Adrenal gland (tissue), 12 donors: ENCODE measurements around the gene RASA4B. TPM values are rescaled to one million over a fixed set of nuclear protein-coding genes. Genes with fewer than 3 reads are reported as not detected.

Experiments
- DNase-seq, 7 donors: peaks; one replicate each; pipeline ENCODE4 v3.0.0-alpha.2; 2019 to 2020
- H3K27ac ChIP-seq, 5 donors: fragments of 200-600 bp; sonication (generic) in 4 of 5; 1 replicate in 3 of 5; 2 replicates in 2 of 5; pipeline versions ENCODE4 v1.5.1 to v1.8.0; 2016 to 2020; ENCODE audit warnings: mild to moderate bottlenecking in 1 of 5
- H3K27me3 ChIP-seq: fragments of 200-600 bp; 2 replicates; pipeline ENCODE4 v1.8.0; 2021
- H3K36me3 ChIP-seq, 2 donors: fragments of 200-600 bp; replicated peaks in 1 of 2; 1 replicate in 1 of 2; 2 replicates in 1 of 2; pipeline versions ENCODE4 v1.5.1 to v1.8.0; 2018 to 2022
- H3K4me1 ChIP-seq, 2 donors: fragments of 200-600 bp; replicated peaks in 1 of 2; 1 replicate in 1 of 2; 2 replicates in 1 of 2; pipeline versions ENCODE4 v1.5.1 to v1.8.0; 2018 to 2021
- H3K4me3 ChIP-seq, 4 donors: fragments of 200-600 bp; sonication (generic) in 3 of 4; one replicate each; pipeline ENCODE4 v1.5.1; 2016 to 2018
- H3K9me3 ChIP-seq, 3 donors: fragments of 200-600 bp; sonication (generic) in 1 of 3; replicated peaks in 1 of 3; 1 replicate in 2 of 3; 2 replicates in 1 of 3; pipeline versions ENCODE4 v1.5.1 to v1.8.0; 2016 to 2021
- POLR2A ChIP-seq, 2 donors: fragments of 450-650 bp; IDR thresholded peaks; one replicate each; pipeline ENCODE4 v1.6.1; 2017; ENCODE audit warnings: antibody characterized with exemption in 2 of 2, mild to moderate bottlenecking in 2 of 2, moderate library complexity in 1 of 2
- WGBS, 4 donors: extraction: QIAGEN DNeasy Blood & Tissue Kit in 2 of 4; methylation state at CpG; one replicate each; pipeline versions ENCODE4 v1.1.5 to v1.1.7; 2013 to 2017; 5-methylcytosine and 5-hydroxymethylcytosine counted together
- intact Hi-C, 2 donors: fragments of 100-400 bp; cut with DNase I; formaldehyde crosslinking; loops; one replicate each; pipeline versions ENCODE4 v1.14.1 to v1.15.0; 2022 to 2023
- polyA plus RNA-seq, 3 donors: library from polyadenylated mRNA; stranded (reverse); fragments of 200-250 nt in 2 of 3; fragments of 350-450 nt in 1 of 3; fragmentation: Illumina TruSeq in 1 of 3; extraction: RNeasy Lipid Tissue Mini Kit (QIAGEN cat#74804) in 1 of 3; gene quantifications; one replicate each; pipeline ENCODE4 v1.2.3, GENCODE V29; 2013 to 2014
- total RNA-seq, 9 donors: library from RNA; depleted of rRNA in 4 of 9; stranded (reverse); fragments of >200 nt in 4 of 9; fragments of 120-200 nt in 1 of 9; fragmentation: NEBNext Ultra II Directional in 1 of 9; extraction: Animal tissue kit (Norgen Biotek cat#: 25700) in 1 of 9; gene quantifications; one replicate each; pipeline versions ENCODE4 v1.1.0 to v1.2.4, GENCODE V29; 2013 to 2023
- TF ChIP-seq, protein P1 (sequence below), 6 experiments: fragments of 450-650 bp in 4 of 6; fragments of 200-600 bp in 2 of 6; sonication (generic) in 1 of 6; IDR thresholded peaks; 1 replicate in 5 of 6; 2 replicates in 1 of 6; pipeline versions ENCODE4 v1.5.1 to v1.8.0; 2016 to 2021; ENCODE audit warnings: antibody characterized with exemption in 6 of 6, mild to moderate bottlenecking in 2 of 6, moderate library complexity in 1 of 6
- donor health status: healthy with polysubstance abuse.
- donor health status: Bipolar disorder and iron deficiency.
- donor health status: DM: yes; HTN: yes; CAD: no.
- donor health status: DM: no; HTN: no; CAD: no.
- donor health status: DM: no; HTN: no; CAD: no.
- donor health status: DM: yes; HTN: yes; CAD: no.

Gene RASA4B
- total and polyA plus RNA-seq, 12 donors: 1.9 to 150 (median 24.6) TPM

DNA sequence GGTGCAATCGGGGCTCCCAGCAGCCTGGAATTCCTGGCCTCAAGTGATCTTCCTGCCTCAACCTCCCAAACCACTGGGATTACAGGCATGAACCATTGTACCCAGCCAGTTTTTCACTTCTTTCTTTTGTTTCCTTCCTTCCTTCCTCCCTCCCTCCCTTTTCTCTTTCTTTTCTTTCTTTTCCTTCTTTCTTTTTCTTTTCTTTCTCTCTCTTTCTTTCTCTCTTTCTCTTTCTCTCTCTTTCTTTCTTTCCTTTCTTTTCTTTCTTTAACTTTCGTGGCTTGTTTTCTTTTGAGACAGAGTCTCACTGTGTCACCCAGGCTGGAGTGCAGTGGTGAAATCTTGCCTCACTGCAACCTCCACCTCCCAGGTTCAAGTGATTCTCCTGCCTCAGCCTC is 71.9 kb downstream of the RASA4B start:
- peaks cover 0 to 19% of the 10 kb centered on the region in 2 donors for H3K36me3 ChIP-seq
- no peaks in the 10 kb centered on the region for H3K9me3 ChIP-seq
- DNase-seq: no peak
- H3K4me3 ChIP-seq: no peak overlapping the region
- H3K27ac ChIP-seq: no peak overlapping the region
- TF ChIP-seq, protein P1, sequence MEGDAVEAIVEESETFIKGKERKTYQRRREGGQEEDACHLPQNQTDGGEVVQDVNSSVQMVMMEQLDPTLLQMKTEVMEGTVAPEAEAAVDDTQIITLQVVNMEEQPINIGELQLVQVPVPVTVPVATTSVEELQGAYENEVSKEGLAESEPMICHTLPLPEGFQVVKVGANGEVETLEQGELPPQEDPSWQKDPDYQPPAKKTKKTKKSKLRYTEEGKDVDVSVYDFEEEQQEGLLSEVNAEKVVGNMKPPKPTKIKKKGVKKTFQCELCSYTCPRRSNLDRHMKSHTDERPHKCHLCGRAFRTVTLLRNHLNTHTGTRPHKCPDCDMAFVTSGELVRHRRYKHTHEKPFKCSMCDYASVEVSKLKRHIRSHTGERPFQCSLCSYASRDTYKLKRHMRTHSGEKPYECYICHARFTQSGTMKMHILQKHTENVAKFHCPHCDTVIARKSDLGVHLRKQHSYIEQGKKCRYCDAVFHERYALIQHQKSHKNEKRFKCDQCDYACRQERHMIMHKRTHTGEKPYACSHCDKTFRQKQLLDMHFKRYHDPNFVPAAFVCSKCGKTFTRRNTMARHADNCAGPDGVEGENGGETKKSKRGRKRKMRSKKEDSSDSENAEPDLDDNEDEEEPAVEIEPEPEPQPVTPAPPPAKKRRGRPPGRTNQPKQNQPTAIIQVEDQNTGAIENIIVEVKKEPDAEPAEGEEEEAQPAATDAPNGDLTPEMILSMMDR (IDR thresholded peaks at IDR 0.05): no peak
- no peak for TF ChIP-seq POLR2A (IDR thresholded peaks at IDR 0.05)
- peaks cover 2 to 3% of the 10 kb centered on the region in 2 donors for H3K4me1 ChIP-seq
- H3K27me3 ChIP-seq: no peaks in the 10 kb centered on the region
- intact Hi-C loops: no loop called here
- WGBS, 4 donors: 73 to 96% (median 87%) methylated on average over 2 of the region's 2 CpGs

DNA sequence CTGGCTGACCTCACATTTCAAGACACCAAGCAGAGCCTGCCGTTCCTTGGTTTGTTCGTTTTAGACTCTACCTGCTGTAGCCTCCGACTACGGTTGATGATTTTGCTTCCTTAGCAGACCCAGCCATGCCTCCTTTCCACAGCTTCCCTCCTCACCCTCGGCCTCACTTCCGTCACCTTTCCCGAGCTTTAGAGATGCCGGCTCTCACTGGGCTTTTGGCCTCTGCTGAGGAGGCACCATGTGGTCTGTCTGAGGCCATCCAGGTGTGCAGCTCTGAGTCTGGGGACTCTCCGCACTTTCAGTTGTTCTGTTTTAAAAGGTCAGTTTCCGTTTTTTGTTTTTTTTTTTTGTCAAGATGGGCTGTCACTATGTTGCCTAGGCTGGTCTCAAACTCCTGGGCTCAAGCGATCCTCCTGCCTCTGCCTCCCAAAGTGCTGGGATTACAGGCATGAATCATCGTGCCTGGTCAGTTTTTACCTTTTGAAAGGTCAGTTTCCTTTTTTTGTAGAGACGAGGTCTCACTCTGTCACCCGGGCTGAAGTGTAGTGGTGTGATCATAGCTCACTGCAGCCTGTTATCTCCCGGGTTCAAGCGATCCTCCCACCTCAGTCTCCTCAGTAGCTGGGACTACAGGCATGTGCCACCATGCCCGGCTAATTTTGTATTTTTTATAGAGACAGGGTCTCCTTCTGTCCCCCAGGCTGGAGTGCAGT is 72.5 kb downstream of the RASA4B start:
- H3K9me3 ChIP-seq: no peaks in the 10 kb centered on the region
- H3K27me3 ChIP-seq: no peaks in the 10 kb centered on the region
- whole genome bisulfite sequencing, 4 donors: 91 to 92% (median 92%) methylated on average over 16 to 17 of the region's 17 CpGs
- peaks cover 0 to 19% of the 10 kb centered on the region in 2 donors for H3K36me3 ChIP-seq
- no peak for DNase-seq
- TF ChIP-seq POLR2A (IDR thresholded peaks at IDR 0.05): no peak
- TF ChIP-seq, protein P1 (IDR thresholded peaks at IDR 0.05): no peak
- no peak overlapping the region for H3K27ac ChIP-seq
- no peak overlapping the region for H3K4me3 ChIP-seq
- peaks cover 7 to 8% of the 10 kb centered on the region in 2 donors for H3K4me1 ChIP-seq
- intact Hi-C loops: no loop called here

DNA sequence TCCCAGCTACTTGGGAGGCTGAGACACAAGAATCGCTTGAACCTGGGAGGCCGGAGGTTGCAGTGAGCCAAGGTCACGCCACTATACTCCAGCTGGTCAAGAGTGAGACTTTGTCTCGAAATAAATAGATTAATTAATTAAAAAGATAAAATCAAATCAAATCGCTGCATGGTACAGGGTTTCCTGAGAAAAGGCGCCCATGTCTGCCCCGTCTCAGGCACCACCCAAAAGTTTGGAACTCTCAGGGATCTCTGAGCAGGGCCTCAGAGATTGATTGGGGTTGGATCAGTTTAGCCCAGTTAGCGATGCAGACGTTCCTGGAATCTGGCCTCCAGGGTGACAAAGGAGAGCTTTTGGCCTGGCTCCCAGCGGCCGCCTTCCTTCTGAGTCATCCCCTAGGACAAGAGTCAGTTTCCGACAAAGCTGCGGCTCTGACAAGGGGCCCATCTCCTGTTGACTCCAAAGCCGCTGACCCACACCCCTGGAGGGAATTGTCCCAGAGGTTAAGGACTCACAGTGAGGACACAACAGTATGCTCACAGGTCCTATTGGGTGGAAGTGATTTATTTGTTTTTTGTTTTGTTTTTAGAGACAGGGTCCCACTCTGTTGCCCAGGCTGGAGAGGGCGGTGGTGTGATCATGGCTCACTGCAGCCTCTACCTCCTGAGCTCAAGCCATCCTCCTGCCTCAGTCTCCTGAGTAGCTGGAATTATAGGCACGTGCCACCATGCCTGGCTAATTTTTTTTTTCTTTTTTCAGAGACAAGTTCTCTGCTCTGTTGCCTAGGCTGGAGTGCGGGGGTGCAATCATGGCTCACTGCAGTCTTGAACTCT is 77.4 kb downstream of the RASA4B start:
- Histone ChIP-seq H3K4me3 (no peak overlapping the region), H3K27me3 (no peaks in the 10 kb centered on the region), H3K9me3 (no peaks in the 10 kb centered on the region), H3K4me1 (peaks cover 11 to 16% of the 10 kb centered on the region in 2 donors), H3K27ac (peak overlapping the region; percentile 51 to 87 (median 76)), H3K36me3 (peaks cover 0 to 5% of the 10 kb centered on the region in 2 donors)
- DNase-seq: peak; percentile 90 to 98 (median 96)
- TF ChIP-seq POLR2A (IDR thresholded peaks at IDR 0.05): peak in 1 of 2 donors; percentile 21
- TF ChIP-seq, protein P1 (IDR thresholded peaks at IDR 0.05): no peak
- 40 to 65% (median 56%) methylated on average over 12 to 17 of the region's 17 CpGs for WGBS, 4 donors
- intact Hi-C loops: no loop called here

DNA sequence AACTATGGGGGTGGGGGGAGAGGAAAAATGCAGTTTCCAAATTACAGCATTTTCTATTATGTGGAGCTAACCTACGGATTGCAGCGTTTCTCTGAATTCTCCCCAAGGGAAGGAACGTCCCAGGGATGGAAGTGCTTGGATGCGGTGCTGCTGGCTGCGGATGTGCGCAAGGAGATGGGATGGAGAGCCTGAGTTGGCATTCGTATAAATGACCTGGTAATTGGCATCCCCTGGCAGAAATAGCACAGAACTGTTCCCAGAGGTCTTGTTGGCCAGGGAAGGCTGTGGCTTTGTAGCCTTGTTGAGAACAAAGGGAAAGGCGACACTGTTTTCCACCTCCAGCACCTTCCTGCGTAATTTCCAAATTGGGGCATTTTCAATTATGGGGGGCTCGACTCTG is 81.5 kb downstream of the RASA4B start:
- H3K27ac ChIP-seq: no peak overlapping the region
- H3K9me3 ChIP-seq: no peaks in the 10 kb centered on the region
- no peak overlapping the region for H3K4me3 ChIP-seq
- TF ChIP-seq, protein P1 (IDR thresholded peaks at IDR 0.05): no peak
- H3K4me1 ChIP-seq: peaks cover 24 to 47% of the 10 kb centered on the region in 2 donors
- H3K27me3 ChIP-seq: no peaks in the 10 kb centered on the region
- H3K36me3 ChIP-seq: no peaks in the 10 kb centered on the region
- intact Hi-C loops: no loop called here
- WGBS, 4 donors: 94 to 97% (median 95%) methylated on average over 10 of the region's 10 CpGs
- no peak for DNase-seq
